Inflammatory macrophage treated with lipopolysaccharide for 4 hours (primary cell): ENCODE results near the gene SSBP3.
A peak's percentile ranks its signal among the peaks of the same experiment; 100 is the strongest.
"Not testable (repeated sequence)": the region's sequence is repeated elsewhere in the genome, so short reads cannot be mapped to it uniquely, and the experiment has no call there.

ENCODE experiments used
- DNase-seq: peaks from one replicate; pipeline ENCODE4 v3.0.0-alpha.2; 2020

Gene SSBP3

DNA sequence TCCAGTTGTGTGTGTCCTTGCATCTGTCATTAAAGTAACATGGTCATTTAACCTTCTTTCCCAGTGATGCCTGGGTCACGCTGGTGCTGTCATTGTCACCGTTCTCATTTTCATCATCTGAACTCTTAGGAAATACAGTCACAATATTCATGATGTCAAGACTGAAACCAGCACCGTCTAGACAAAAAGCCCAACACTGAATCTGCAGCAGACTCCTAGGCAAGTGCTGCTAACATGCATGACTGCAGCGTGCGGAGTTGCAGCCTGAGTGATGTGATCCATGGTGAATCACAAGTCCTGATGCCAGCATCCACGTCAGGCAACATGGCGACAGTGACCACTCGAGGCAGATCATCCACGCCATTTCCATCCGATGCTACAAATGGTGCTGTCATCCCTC lies 168.6 kb downstream of the SSBP3 start:
- DNase-seq: peak; percentile 85

DNA sequence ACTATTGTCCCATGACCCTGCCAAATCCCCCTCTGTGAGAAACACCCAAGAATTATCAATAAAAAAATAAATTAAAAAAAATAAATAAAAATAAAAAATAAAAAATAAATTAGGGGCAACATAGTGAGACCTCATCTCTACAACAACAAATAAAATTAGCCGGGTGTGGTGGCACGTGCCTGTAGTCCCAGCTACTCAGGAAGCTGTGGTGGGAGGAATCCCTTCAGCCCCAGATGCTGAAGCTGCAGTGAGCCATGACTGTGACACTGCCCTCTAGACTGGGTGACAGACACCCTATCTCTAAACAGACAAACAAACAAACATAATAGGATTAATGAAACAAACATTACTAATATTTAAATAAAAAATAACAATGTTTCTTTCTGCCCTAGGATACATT lies 171.9 kb downstream of the SSBP3 start:
- peak; percentile 36 for DNase-seq

DNA sequence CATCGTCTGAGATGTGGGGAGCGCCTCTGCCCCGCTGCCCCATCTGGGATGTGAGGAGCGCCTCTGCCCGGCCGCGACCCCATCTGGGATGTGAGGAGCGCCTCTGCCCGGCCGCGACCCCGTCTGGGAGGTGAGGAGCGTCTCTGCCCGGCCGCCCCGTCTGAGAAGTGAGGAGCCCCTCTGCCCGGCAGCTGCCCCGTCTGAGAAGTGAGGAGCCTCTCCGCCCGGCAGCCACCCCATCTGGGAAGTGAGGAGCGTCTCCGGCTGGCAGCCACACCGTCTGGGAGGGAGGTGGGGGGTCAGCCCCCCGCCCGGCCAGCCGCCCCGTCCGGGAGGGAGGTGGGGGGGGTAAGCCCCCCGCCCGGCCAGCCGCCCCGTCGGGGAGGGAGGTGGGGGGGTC lies 173.0 kb downstream of the SSBP3 start:
- DNase-seq: not testable (repeated sequence)

DNA sequence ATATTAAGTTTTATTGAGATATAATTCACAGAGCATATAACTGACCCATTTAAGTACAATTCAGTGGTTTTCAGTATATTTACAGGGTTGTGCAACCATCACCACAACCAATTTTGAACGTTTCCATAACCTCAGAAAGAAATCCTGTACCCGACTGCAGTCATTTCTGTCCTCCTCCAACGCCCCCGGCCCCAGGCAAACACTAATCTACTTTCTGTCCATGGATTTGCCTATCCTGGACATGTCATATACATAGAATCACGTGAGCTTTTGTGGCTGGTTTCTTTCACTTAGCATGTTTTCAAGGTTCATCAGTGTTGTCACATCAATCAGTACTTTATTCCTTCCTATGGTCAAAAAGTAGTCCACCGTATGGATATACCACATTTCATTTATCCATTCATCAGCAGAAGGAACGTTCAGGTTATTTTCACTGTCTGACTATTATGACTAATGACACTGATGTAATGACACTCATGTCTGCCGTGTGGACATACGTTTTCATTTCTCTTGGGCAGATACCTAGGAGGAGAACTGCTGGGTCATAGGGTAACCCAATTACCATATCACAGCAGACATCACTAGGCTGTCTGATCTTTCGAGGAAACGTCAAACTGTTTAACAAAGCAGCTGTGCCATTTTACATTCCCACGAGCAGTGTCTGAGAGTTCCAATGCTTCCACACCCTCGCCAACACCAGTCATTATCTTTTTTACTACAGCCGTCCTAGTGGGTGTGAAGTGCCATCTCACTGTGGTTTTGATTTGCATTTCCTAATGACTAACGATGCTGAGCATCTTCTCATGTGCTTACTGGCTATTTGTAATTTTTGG lies 175.5 kb downstream of the SSBP3 start:
- peak; percentile 90 for DNase-seq

DNA sequence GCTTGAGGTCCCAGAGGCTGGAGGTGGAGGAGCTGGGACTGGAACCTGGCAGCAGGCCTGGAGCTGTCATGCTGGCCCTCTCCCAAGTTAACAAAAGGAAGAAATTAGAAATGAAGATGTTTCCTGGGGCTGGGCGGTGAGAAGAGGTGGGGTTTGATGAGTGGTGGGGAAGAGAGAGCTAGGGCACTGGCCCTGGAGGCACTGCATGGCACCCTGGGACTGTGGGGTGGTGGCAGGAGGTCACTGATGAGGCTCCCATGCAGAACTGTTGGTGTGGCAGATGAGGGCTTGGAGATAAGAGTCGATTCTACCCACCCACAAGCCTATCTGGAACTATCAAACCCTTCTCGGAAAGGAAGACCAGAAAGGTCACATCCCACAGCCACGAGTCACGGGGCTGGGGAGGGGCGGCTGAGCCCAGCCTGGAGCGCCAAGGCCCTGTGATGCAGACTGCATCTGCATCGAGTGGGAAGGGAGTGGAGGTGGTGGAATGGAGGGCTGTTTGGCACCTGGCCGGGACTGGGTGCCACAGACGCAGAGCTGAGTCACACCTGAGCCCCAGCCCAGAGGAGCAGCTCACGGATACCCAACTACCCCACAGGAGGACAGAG lies 176.8 kb downstream of the SSBP3 start:
- DNase-seq: peak; percentile 70

DNA sequence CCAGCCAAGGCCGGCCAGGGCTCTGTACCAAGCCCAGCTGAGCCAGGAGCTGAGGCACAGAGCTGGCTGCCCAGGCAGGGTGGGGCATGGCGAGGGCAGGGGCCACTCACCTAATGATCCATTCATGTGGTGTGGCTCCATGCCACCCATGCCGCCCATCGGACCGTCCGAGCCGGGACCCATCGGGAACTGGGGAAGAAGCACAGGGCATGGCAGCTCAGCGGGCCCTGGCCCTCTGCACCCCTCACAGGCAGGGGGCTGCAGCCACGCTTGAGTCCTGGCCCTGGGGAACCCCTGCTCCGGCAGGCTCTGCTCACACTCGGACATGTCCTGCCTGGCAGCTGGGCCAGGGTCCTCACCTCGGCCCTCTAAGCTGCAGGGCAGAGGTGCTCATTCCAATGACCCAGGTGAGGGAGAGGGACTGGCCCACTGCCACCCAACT lies 177.5 kb downstream of the SSBP3 start:
- no peak for DNase-seq

DNA sequence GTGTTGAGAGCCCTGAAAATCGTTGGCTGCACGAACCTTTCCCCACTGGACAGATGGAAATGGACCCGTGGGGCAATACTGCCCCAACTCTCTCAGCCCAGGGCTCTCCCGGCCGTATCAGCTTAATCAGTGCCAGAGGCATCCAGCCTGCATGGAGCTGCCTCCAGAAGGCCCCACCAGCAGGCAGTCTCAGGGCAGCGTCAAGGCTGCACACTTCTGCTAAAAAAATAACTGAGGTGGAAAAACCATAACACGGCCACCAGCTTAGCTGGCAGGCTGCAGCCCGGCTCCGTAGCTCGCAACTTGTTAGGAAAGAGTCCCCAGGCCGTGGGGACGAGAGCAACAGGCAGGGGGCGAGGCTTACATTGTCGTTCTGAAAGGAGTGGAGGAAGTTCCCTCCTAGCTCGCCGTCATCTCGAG lies 178.3 kb downstream of the SSBP3 start:
- DNase-seq: peak; percentile 75

DNA sequence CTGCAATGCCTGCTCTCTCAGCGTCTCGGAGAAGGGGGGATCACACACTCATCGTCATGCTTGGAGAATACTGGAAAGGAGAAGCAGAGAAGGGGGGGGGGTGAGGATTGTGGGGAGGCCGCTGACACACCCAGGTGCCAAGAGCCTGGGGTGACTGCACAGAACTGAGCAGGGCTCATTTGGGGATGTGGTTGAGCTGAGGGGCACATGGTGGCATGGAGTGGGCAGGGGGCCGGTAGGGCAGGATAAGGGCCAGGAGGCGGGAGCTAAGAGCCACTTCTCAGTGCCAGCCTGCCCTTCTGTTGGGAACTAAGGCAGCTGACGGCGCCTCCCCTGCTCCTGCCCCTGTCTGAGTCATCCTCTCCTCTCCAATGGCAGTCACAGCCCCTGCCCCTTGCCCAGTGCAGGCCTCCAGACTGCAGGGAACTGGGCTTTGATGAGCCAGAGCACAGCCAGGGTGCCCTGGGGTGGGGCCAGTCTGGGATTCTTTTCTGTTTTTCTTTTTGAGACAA lies 179.0 kb downstream of the SSBP3 start:
- peak; percentile 83 for DNase-seq

DNA sequence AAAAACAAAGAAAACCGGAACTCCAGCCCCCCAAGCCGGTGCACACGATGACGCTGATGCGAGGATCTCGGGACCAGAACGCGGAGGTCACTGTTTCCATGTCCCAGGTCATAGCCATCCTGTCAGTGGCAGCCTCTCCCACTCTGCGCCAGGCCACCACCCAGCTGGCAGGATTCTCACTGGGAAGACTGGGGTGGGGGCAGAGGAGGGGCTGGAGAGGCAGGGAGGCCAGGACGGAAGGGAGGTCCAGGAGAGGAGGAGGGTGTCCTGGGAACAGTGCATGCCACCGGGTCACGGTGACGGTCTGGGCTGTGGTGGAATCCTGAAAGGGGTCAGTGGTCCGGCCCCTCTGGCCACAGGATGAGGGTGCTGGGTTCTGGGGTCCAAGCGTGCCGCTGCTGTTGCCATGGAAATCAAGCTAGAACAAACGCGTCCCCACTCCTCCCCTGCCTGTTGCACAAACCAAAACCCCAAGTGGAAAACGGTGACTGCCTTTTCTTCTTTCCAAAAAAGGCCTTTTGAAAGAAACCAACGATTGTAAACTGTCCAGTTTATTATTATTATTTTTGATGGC lies 180.1 kb downstream of the SSBP3 start:
- DNase-seq: no peak

DNA sequence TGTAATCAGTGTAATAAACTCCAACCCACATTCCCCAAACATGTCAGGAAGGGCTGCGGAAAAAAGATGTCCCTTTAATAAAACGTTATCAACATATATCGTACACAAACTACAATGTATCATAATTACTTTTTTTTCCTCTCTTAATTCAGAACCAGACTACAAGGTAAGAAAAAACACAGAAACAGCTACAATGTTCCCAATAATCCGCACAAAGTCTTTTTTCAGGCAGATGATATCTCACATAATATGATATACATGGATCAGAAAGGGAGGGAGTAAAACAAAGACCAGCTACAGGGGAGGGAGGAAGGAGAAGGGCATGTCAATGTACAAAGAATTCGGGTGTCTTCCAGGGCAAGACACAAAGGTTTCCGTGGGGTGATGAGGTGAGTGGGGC lies 180.8 kb downstream of the SSBP3 start:
- DNase-seq: no peak

DNA sequence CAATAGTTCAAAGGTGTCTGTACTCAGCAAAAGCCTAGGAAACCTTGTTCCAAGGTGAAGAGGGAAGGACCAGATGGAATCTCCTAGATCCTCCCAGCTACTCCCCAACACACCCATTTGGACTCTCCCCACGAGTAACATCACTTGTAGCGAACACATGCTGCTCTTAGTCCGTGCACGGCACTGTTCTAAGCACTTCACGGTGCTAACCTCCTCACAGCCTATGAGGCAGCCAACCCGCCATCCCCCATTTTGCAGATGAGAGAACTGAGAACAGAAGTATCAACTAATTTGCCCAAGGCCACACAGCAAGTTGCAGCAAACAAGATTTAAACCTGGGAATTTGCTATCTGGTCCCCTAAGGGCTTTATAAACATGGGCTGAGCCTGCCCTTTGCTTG lies 182.0 kb downstream of the SSBP3 start:
- no peak for DNase-seq

DNA sequence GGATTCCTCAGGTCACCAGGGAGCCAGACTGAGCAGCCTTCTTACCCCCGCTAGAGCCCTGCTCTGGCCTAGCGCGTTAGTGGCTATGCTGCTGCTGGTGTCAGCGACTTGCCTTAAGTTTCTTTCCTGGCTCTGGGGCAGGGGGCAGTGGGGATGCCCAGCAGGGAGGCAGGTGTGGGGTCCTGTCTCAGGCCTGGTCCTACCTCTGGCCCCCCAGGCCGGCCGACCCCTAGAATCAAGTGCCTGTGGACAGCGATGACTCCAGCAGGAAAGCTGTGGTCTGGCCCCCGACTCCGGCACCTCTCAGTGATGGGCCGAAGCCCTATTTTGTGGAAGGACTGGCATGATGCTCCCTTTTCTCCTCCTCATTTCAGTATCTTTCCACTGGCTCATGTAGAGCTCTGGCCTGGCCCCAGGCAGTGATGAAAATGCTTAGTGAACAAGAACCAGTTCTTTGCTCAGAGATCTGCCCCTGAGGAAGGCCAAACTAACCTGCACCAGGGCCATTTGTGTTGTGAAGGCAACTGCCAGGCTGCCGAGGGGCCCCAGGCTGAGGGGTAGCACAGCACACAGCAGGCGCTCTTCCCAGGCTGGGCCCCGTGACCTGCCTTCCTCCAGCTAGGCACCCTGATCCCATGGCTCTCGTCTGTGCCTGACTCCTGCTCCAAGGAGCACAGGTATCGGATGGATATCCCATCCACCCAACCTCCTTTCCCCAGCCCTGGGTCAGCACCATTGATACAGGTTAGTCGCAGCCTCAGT lies 182.6 kb downstream of the SSBP3 start:
- no peak for DNase-seq

DNA sequence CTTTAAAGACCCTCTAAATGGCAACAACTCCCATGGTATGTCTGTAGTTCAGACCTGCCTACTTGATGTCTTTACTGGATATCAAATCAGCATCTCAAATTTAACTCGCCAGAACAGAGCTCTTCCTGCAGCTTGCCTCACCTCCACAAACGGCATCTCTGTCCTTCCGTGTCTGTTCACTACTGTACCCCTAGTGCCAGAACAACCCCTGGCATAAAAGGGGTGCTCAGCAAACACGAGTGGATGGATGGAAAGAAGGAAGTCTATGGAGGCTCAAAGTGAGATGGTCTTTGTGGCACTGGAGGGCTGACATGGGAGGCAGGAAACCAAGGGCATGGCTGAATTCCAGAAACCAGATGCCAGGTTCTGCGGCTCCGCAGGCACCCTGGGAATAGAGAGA lies 183.5 kb downstream of the SSBP3 start:
- DNase-seq: no peak

DNA sequence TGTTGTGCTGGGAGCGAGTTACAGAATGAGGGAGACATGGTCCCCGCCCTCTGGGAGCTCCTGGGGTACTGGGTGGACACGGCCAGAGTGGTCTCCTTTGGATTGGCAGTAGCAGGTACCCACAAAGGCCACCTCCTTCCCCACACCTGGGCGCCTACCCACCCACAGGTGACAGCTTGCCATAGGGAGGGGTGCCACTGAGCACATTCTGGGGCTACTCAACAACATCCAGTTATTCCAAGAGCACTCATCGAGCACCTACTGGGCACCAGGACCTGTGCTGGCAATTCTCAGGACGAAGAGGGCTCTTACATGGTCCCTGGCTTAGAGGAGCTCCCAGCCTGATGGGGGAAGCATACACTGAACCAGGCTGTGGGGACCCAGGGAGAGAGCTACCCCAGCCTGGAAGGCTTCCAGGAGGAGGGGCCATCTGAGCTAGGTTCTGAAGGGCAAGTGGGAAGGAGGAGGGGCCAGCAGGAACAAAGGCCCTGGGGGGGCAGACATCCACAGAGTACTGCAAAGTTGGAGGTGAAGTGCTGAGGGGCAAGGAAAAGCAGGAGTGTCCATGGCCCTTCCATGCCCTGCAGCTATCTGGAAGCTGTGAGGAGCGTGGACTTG lies 184.2 kb downstream of the SSBP3 start:
- DNase-seq: no peak

DNA sequence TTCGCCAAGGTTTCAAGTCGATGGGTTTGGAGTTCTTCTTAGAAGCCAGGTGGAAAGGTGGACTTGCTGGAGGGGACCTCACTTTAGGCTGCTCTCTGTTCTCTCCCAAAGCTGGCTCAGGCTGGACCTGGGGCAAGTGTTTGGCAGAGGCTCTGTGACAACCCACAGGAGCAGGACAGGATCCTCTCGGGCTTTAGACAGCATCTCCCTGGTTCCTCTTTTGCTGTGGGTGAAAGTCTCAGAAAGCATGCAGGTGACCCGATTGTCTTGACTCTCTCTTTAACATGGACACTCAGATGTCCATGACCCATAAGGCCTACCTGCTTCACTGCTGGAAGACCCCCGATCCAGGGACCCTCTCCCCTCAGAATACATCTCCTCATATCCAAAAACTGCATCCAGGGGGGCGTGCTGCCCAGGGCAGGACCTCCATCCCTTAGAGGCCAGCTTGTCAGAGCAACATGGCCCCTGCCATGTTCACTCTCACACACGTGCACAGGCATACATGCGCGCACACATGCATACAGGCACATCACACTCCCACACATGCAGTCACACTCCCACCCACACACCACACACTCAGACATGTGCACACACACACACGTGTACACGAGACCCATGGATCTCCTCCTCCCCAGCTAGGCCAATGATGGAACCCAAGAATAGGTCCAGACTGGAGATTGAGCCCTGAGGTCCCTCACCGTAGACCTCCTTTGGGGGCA lies 184.9 kb downstream of the SSBP3 start:
- no peak for DNase-seq

DNA sequence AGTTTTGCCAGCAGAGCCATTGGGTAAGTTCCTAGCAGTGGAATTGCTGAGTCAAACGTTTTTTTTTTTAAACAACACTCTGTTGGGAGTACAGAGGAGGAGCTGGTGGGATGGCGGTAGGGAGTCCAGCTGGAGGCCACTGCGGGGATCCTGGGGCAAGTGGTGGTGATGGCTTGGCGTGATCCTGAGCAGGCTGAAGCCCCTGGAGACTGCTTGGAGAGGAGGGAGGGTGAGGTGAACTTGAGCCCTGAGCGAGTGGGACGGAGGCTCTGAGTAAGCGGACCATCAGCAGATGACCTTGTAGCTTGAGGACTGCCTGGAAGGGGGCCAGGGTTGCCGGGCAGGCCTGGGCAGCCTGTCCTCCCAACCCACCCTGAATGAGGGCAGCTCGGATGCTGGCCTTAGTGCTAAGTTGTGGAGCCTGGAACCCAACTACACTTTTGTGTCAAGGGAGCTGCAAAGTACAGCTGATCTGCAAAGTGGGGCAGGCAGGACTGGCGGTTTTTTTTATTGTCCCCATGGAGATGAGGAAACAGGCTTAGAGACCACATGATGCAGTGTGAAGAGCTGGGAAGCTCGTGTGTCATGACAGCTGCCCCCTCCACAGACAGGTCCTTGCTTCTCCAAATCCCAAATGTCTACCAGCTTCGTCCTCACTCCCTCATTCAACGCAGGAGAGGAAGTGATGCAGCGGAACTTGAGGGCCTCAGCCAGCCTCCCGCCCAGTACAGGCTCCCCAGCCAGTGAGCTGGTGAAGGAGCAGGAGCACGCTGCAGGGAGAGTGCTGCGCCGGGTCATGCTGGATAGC lies 186.0 kb downstream of the SSBP3 start:
- DNase-seq: peak; percentile 85

DNA sequence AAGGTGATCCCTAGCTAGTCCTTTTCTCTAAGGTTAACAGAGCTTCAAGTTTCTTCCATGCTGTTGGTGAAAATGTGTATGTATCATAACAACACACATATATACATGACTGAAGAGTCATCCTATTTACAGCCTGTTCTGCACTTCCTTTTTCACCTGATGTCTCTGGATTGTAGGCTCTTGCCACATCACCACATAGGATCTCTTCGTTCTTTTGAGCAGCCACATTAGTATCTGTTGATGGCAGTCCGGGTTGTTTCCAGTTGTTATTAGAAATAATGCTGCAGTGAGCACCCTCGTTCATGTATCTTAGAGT lies 186.5 kb downstream of the SSBP3 start:
- DNase-seq: peak; percentile 43

DNA sequence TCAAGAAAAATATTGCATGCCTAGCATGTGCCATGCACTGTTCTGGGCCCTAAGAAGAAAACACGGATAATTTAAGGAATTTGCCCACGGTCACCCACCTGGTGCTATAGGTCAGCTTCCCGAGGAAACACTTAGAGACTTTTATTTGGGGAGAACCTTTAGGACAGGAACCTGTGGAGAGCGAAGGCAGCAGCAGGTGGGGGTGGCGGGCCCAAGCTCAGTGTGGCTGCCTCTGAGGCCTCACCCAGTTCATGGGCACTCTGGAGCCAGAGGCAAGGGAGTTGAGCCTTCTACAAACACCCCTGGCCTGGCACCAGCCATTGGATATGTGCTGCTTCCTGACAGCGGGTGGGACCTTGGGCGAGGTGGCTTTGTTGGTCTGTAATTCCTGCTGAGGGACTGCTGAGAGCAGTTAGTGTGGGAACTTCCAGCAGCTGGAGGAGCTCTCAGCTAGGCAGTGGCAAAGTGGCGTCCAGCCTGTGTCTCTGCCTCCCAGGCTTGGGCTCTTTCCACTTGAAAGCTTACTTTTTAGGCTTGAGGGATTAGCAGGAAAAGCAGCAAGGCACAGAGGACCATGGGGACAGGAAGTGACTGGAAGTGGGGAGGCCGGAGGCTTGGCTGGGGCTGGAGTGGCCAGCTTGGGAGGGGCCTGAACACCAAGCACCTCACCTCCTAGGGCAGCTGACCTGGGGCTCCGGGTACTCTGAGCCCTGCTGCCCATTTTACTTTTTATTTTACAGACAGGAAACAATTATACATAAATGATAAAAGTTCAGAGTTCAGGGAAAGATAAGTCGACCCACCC lies 187.1 kb downstream of the SSBP3 start:
- DNase-seq: no peak

DNA sequence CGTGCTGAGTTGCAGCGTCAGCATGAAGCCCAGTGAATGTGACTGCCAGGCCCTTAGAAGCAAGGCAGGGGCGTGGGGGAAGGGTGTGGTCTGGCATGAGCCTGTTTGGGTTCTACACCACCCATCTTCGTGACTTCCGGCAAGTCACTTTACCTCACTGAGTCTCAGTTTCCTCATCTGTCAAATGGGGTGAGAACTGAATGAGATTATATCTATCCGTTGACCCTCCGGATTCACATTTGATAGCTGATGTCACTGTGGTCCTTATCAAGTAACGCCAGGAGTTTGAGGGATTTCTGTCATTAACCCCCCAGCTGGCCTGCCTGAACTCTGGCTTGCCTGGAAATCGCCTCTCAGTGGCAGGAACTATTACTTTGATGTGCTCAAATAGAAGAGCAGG lies 190.7 kb downstream of the SSBP3 start:
- no peak for DNase-seq

DNA sequence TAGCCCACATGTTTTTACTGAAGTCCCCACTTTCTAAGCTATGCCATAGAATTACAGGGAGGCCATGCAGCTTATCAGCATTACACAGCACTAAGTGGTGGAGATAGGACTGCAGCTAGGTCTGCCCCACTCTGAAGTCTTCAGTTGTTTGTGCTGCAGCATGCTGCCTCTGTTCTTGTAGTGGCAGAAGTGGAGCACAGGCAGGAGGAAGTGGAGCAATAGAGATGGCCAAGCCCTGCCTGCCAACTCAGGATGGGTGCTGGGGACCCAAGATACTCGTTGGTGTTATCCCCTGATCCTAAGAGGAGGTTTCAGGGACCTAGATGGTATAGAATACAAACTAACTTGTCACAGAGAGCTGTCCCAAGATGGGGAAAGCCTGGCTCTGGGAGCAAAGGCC lies 193.3 kb downstream of the SSBP3 start:
- no peak for DNase-seq
